Thyroid gland (tissue), 4 donors: Measurements from ENCODE around the gene ARHGAP8. TPM values are rescaled to one million over a fixed set of nuclear protein-coding genes. Genes with fewer than 3 reads are reported as not detected.

Source experiments
- DNase-seq, 2 donors: peaks; one replicate each; pipeline ENCODE4 v3.0.0-alpha.2; 2019
- H3K27ac ChIP-seq, 3 donors: fragments of 200-600 bp; sonication (generic); 1 replicate in 2 of 3; 2 replicates in 1 of 3; pipeline ENCODE4 v1.5.1; 2016 to 2019; ENCODE audit warnings: mild to moderate bottlenecking in 1 of 3, moderate library complexity in 1 of 3
- H3K27me3 ChIP-seq: fragments of 200-600 bp; sonication (generic); one replicate; pipeline ENCODE4 v1.5.1; 2019
- H3K36me3 ChIP-seq, 2 donors: fragments of 200-600 bp; sonication (generic); one replicate each; pipeline ENCODE4 v1.5.1; 2016 to 2019
- H3K4me1 ChIP-seq, 2 donors: fragments of 200-600 bp; sonication (generic); one replicate each; pipeline ENCODE4 v1.5.1; 2017 to 2019
- H3K4me3 ChIP-seq, 3 donors: fragments of 200-600 bp; sonication (generic); replicated peaks in 1 of 3; 1 replicate in 2 of 3; 2 replicates in 1 of 3; pipeline ENCODE4 v1.5.1; 2016; ENCODE audit warnings: mild to moderate bottlenecking in 1 of 3
- H3K9me3 ChIP-seq: fragments of 200-600 bp; sonication (generic); one replicate; pipeline ENCODE4 v1.5.1; 2017
- POLR2A ChIP-seq, 2 donors: fragments of 450-650 bp; IDR thresholded peaks; one replicate each; pipeline ENCODE4 v1.6.1; 2017; ENCODE audit warnings: antibody characterized with exemption in 2 of 2, mild to moderate bottlenecking in 2 of 2, moderate library complexity in 1 of 2
- WGBS, 2 donors: methylation state at CpG; one replicate each; pipeline ENCODE4 v1.1.5; 2017; 5-methylcytosine and 5-hydroxymethylcytosine counted together
- intact Hi-C: fragments of 100-400 bp; cut with DNase I; formaldehyde crosslinking; loops from one replicate; pipeline ENCODE4 v1.15.1; 2023
- total RNA-seq, 4 donors: library from RNA; depleted of rRNA; stranded (reverse); fragments of >200 nt; gene quantifications; one replicate each; pipeline ENCODE4 v1.2.3, GENCODE V29; 2016
- TF ChIP-seq, protein P1 (sequence below), 6 experiments: fragments of 200-600 bp in 3 of 6; fragments of 450-650 bp in 3 of 6; sonication (generic) in 3 of 6; IDR thresholded peaks; one replicate each; pipeline ENCODE4 v1.5.1; 2016 to 2019; ENCODE audit warnings: antibody characterized with exemption in 6 of 6, mild to moderate bottlenecking in 2 of 6, inconsistent platforms in 1 of 6, moderate library complexity in 1 of 6

Gene ARHGAP8
- total RNA-seq, 4 donors from 2014 or later, result 24.8 to 44.3 (median 28.0) TPM

DNA sequence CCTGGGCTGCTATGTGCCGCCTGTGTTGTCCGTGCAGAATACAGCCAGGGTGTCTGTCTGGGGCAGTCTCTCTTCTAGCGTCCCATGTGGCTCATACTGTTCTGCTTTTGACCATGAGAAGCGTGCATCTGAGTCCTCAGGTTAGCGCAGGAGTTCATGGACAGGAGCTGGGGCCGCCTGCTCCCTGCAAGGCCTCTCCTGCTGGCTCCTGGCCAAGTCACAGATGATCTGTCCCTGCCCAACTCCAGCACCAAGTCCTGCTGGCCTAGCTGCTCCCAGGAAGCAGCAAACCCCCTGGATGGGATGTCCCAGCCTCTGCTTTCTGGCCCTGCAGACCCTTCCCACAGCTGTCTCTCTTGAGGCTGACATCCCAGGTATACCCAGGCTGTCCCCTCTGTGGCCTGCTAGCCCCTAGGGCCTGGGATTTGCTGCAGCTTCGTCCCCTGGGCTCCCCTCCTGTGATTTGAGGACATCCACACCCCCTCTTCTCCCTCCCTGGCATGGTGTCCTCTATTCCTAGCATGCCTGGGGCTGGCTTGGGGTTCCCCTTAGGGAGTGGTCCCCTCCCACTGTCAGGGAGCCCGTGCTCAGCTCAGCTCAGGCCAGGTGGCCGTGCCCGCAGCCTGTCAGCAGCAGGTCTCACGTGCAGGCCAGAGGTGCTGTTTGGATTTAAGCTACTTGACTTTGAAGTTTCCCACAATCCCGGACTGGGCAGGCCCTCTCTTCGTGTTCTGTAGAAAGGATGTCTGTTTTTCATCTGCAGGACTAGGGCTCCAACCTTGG is 32.6 kb upstream of the ARHGAP8 start:
- DNase-seq, result peak; percentile 47 to 62
- Histone ChIP-seq H3K36me3 (no peaks in the 10 kb centered on the region), H3K27ac (no peak overlapping the region), H3K4me3 (no peak overlapping the region), H3K9me3 (no peaks in the 10 kb centered on the region), H3K4me1 (no peaks in the 10 kb centered on the region), H3K27me3 (no peaks in the 10 kb centered on the region)
- WGBS, 2 donors, result 55 to 72% methylated on average over 8 to 12 of the region's 13 CpGs
- TF ChIP-seq, protein P1, sequence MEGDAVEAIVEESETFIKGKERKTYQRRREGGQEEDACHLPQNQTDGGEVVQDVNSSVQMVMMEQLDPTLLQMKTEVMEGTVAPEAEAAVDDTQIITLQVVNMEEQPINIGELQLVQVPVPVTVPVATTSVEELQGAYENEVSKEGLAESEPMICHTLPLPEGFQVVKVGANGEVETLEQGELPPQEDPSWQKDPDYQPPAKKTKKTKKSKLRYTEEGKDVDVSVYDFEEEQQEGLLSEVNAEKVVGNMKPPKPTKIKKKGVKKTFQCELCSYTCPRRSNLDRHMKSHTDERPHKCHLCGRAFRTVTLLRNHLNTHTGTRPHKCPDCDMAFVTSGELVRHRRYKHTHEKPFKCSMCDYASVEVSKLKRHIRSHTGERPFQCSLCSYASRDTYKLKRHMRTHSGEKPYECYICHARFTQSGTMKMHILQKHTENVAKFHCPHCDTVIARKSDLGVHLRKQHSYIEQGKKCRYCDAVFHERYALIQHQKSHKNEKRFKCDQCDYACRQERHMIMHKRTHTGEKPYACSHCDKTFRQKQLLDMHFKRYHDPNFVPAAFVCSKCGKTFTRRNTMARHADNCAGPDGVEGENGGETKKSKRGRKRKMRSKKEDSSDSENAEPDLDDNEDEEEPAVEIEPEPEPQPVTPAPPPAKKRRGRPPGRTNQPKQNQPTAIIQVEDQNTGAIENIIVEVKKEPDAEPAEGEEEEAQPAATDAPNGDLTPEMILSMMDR (IDR thresholded peaks at IDR 0.05), result no peak
- intact Hi-C loops, result no loop called here

DNA sequence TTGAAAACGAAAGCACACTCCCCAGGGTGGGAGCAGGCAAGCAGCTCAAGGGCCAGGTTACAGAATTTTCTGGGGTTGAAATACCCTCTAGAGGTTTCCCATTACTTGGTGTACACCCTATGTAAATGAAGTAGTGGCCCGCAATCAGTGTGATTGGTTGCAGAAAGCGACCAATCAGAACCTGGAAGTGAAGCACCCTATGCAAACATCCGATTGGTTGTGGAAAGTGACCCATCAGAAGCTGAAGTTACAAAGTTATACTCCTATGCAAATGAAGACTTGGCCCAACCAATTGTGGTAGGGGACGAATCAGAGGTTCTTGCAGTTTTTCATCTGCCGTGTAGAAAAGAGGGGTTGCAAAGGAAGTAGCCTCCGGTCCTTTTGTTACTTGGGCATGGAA is 31.2 kb upstream of the ARHGAP8 start:
- no peak overlapping the region for H3K4me3 ChIP-seq
- intact Hi-C loops, result no loop called here
- no peak overlapping the region for H3K27ac ChIP-seq
- no peaks in the 10 kb centered on the region for H3K27me3 ChIP-seq
- no peaks in the 10 kb centered on the region for H3K4me1 ChIP-seq
- DNase-seq, result no peak
- 91 to 94% methylated on average over 7 of the region's 7 CpGs for WGBS, 2 donors
- H3K9me3 ChIP-seq, result no peaks in the 10 kb centered on the region
- no peaks in the 10 kb centered on the region for H3K36me3 ChIP-seq
- TF ChIP-seq, protein P1 (IDR thresholded peaks at IDR 0.05), result no peak
- TF ChIP-seq POLR2A (IDR thresholded peaks at IDR 0.05), result no peak

DNA sequence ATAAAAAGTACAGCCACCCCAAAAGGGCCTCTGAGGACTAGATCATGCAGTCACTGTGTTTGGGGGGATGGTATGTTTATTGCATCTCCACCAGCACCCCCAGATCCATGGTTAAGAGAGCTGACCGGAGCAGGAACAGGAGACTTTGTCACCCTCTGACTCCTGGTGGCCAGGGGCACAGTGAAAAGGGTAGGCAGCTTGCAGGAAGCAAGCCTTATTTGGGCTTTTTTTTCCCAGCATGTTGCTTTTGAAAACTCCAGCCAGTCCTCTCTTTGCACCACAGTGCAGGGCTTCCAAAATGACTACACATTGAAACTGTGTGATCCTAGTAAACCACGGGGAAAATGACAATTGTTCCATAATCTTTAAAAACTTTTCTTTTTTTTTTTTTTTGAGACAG is 29.8 kb upstream of the ARHGAP8 start:
- TF ChIP-seq, protein P1 (IDR thresholded peaks at IDR 0.05), result no peak
- no peak for TF ChIP-seq POLR2A (IDR thresholded peaks at IDR 0.05)
- 83 to 94% methylated on average over 2 of the region's 2 CpGs for WGBS, 2 donors
- H3K27ac ChIP-seq, result no peak overlapping the region
- intact Hi-C loops, result no loop called here
- no peaks in the 10 kb centered on the region for H3K4me1 ChIP-seq
- H3K9me3 ChIP-seq, result no peaks in the 10 kb centered on the region
- no peak overlapping the region for H3K4me3 ChIP-seq
- no peaks in the 10 kb centered on the region for H3K27me3 ChIP-seq
- DNase-seq, result no peak
- no peaks in the 10 kb centered on the region for H3K36me3 ChIP-seq

DNA sequence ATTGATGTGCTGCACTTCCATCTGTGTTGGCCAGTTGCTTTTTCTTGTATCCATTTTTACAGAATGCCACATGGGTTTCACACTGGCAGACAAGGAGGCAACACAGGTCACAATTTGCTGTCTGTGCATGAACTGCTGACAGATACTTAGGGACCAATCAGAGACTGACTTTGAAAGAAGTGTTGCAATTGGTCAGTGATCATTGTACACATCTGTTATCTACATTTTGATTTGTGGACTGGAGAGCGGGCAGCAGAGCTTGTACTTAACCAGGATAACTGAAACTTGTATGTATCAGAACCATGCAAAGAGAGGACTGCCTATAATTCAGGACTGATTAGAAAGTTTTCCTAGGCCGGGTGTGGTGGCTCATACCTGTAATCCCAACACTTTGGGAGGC is 28.6 kb upstream of the ARHGAP8 start:
- 93 to 97% methylated on average over 2 of the region's 2 CpGs for WGBS, 2 donors
- no peaks in the 10 kb centered on the region for H3K27me3 ChIP-seq
- intact Hi-C loops, result no loop called here
- DNase-seq, result no peak
- H3K4me3 ChIP-seq, result no peak overlapping the region
- H3K36me3 ChIP-seq, result no peaks in the 10 kb centered on the region
- H3K27ac ChIP-seq, result no peak overlapping the region
- peaks cover 0 to 3% of the 10 kb centered on the region in 2 donors for H3K4me1 ChIP-seq
- TF ChIP-seq, protein P1 (IDR thresholded peaks at IDR 0.05), result no peak
- no peak for TF ChIP-seq POLR2A (IDR thresholded peaks at IDR 0.05)
- no peaks in the 10 kb centered on the region for H3K9me3 ChIP-seq

DNA sequence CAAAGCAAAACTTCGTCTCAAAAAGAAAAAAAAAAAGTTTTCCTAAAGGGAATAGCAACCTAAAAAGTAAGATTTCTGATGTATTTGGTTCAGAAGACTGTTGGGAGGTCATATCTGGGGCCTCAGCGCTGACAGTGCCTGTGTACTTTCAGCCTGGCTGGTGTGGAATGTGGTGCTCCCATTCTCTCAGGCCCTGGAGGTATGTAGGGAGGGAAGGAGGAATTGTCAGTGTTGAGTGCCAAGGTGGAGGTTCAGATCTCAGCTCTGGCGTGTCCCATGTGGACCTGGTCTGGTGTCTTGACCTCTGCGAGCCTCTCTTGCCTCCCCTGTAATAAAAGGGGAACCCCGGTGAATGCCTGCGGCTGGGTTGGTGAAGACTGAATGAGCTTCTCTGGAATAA is 28.0 kb upstream of the ARHGAP8 start:
- no peak for DNase-seq
- 93% methylated on average over 6 of the region's 6 CpGs for WGBS, 2 donors
- H3K27ac ChIP-seq, result no peak overlapping the region

More for the DNA sequence above, 28.0 kb upstream of the ARHGAP8 start:
- H3K4me3 ChIP-seq, result no peak overlapping the region
- no peaks in the 10 kb centered on the region for H3K9me3 ChIP-seq
- H3K27me3 ChIP-seq, result no peaks in the 10 kb centered on the region
- H3K4me1 ChIP-seq, result peaks cover 0 to 3% of the 10 kb centered on the region in 2 donors
- TF ChIP-seq, protein P1 (IDR thresholded peaks at IDR 0.05), result no peak
- no peak for TF ChIP-seq POLR2A (IDR thresholded peaks at IDR 0.05)
- intact Hi-C loops, result no loop called here
- H3K36me3 ChIP-seq, result no peaks in the 10 kb centered on the region
